Esophagus mucosa (tissue), 1 donor: ENCODE measurements around the gene HSPA14. TPM values are rescaled to one million over a fixed set of nuclear protein-coding genes. Genes with fewer than 3 reads are reported as not detected.
"Not testable (repeated sequence)": the region's sequence is repeated elsewhere in the genome, so short reads cannot be mapped to it uniquely, and the experiment has no call there.

Experiments used
- ATAC-seq: fragments of 200-7000 bp; cut with Tn5 transposase; one replicate; pipeline ENCODE4 v1.9.1; 2020
- total RNA-seq: library from RNA; stranded (reverse); gene quantifications from one replicate; pipeline ENCODE4 v1.2.4, GENCODE V29; 2023
- donor health status: DM: yes; HTN: yes; CAD: no.

The HSPA14 gene
- total RNA-seq, 1 donor from 2014 or later = 10.7 TPM

DNA sequence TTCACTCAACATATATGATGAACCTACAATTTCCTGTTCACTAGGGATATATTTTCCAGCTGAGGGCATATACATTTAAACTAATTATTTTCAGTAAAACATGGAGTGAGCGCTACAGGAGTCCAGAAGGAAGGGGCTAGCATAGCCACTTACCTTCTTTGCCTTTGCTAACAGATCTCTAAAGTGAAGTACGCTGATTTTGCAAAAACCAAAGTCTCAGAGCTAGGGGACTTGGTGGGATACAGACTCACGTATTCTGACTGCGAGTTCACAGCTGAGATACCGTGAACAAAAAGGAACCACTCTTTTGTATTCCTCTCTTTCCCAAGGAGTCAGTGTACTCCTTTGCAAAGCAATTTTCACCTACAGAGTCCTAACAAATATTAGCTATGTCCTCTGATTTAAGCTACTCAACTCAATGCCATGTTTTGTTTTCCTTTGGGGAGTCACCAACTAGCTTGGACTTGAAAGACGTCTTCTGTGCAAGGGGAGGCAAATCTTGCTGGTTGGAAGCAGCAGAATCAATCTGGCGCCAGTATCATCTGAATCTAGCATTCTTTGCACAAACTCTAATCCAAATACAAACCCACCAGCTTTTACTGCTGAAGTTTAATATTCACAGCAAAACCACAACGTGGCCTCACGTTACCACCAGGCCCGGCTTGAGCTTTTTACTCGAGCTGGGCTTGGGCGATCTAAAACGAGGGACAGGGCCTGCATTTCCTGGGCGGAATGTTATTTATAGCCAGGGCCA is 926 bp upstream of the HSPA14 start:
- no peak for ATAC-seq

DNA sequence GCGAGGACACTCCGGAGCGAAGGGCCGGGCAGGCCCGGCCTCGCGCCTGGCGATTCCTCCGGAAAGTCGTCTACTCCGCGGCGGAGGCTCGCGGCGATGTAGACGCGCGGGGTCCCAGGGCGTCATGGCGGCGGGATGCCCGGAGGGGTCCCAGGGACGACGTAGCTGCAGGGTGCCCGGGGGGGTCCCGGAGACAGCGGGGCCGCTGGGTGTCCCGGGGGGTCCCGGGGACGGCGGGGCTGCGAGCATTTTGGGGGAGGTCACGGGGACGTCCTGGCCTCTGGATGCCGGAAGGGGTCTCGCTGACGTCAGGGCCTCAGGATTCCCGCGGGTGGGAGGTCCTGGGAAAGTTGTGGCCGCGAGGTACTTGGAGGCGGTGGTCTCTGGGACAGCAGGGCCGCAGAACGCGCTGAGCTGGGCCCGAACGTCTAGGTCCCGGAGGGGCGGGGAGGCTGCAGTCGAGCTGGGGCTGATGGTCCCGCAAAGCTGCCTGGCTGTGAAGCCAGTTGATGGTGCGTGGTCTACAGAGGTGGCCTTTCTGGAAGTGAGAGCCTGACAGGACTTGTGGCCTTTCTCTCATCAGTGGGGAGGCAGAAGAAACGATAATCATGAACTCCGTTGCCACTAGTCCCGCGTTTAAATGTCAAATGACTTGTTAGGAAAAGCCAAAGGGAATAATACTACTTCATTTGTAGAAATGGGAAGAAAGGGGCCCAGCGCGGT is 637 bp downstream of the HSPA14 start:
- ATAC-seq = peak; percentile 17

DNA sequence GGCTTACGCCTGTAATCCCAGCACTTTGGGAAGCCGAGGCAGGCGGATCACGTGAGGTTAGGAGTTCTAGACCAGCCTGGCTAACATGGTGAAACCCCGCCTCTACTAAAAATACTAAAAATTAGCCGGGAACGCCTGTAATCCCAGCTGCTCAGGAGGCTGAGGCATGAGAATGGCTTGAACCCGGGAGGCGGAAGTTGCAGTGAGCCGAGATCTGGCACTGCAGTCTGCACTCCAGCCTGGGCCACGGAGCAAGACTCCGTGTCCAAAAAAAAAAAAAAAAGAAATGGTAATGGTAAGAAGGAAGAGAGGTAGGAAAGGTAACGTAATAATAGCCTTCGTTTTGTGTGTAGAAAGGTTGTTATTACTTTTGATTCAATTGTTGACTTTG is 1.2 kb downstream of the HSPA14 start:
- ATAC-seq = no peak

DNA sequence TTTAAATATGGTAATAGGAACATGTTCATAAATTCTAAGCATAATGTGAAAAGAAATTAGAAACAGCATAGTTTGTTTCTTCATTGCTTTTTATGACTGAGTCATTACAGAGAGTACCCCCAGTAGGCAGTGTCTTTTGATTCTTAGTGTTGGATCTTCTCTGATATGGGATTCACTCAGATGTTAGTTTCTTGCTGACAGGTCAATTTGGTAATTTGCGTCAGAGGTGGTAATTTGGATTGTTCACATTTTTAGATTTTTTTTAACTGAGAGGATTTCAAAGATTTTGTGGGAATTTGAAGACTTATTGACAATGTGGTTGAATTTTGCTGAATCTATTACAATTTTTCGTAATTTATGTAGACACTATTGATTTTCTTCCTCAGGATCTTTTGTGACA is 2.1 kb downstream of the HSPA14 start:
- no peak for ATAC-seq

DNA sequence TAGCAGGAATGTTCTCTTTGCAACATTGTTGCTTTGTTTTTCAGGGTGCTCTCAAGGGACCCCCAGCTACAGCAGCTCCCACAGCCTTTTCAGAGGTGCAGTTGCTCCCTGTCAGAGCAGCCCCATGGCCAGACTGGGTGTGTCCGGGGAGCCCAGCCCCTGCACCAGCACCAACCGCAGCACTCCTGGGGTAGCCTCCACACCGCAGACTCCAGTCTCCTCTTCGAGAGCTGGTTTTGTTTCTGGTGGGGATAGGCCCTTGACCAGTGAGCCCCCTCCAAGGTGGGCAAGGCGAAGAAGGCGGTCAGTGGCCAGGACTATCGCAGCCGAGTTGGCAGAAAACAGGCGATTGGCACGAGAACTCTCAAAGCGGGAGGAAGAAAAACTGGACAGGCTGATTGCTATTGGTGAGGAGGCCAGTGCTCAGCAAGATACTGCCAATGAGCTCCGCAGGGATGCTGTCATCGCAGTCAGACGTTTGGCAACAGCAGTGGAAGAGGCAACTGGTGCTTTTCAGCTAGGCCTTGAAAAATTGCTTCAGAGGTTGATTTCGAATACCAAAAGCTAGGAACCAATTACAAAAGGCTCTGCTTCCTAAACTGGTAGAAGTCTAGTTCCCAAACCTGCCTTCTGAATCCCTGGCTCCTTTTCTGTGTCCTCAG is 5.4 kb downstream of the HSPA14 start:
- ATAC-seq = no peak

DNA sequence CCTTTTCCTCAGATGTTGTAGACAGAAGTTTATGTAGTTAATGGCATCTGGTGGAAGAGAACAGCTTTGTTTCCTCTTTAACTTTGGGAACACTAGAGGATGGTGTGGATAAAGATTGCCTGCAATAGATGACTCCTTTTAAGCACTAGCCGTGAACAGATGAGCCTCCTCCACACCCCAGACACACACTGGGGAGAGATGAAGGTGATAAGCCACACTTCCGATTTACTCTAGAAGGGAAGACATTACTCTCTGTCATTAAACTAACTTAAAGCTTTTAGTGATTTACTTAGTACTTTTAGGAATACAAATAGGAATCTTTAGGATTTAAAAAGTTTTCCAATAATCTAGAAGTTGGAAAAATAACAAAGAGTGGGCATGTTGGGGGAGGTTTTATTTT is 6.8 kb downstream of the HSPA14 start:
- ATAC-seq = no peak

DNA sequence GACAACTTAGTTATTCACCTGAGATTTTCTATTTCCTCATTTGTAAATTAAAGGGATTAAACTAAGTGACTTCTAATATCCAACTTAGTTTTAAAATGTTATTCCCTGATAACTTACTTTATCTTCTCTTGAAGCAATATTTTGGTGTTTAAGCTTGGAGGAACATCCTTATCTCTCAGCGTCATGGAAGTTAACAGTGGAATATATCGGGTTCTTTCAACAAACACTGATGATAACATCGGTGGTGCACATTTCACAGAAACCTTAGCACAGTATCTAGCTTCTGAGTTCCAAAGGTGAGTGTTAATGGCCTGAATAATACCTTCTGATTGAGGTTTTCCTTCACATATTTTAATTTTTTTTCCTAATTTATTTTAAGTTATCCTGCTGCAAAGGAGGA is 14.1 kb downstream of the HSPA14 start:
- ATAC-seq = no peak

DNA sequence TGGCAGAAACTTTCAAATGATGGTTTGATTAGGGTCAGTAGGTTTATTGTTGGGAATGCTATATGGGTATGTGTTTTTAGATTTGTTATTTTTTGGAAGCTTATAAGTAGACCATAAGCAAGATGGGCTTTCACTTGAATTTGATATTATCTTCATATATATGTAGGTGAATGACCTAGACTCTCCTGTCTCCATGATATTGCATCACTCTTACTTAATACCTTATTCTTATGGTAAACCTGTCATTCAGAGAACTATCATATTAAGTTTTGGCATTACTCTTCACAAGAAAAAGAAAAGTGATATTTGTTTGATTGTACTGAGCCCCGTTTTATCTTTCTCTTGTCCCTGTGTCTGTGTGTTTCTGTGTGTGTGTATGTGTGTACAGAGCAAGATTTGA is 17.3 kb downstream of the HSPA14 start:
- no peak for ATAC-seq

DNA sequence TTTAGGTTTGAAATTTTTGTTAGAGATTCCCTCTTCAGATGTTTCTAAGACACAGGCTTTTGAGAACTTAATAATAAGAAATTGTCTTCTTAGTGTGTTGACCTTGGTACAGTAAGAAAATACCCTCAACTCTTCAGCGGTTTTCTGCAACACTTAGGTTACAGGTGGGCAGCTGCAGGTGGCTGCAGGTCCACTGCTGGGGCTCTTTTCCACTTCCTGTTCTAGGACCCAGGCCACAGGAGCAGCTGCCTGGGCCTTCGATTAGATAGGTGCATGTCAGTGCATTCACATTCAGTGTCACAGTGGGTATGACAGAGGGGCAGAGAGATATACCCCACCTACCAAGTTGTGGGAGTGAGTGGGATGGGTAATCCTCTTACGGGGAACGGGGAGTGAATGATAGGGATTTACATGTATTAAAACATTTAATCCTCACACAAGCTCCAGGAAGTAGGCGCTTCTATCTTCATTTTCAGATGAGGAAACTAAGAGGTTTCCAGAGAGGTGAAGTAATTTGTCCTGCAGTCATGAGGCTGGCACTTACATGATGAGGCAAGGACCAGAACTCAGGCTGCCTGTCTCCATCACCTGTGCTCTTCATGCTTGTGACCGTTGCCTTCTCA is 20.3 kb downstream of the HSPA14 start:
- ATAC-seq = peak; percentile 18

DNA sequence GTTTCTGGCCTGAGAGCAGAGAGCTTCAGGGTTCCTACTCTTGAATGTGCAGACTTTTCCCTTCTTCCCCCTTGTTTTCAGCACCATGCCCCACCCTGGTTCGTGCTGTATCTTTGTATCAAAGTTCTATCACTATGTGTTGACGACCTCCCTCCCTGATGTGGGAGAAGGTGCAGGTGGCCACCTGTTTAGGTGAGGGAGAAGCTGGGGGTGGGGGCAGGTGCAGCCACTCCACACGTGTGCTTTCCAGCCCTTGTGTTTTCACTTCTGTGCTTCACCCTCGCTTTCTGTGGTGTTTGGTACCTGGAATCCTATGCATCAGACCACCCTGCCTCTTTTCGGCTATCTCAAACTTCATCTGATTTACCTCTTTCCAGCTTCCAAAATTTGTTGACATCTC is 20.9 kb downstream of the HSPA14 start:
- no peak for ATAC-seq

DNA sequence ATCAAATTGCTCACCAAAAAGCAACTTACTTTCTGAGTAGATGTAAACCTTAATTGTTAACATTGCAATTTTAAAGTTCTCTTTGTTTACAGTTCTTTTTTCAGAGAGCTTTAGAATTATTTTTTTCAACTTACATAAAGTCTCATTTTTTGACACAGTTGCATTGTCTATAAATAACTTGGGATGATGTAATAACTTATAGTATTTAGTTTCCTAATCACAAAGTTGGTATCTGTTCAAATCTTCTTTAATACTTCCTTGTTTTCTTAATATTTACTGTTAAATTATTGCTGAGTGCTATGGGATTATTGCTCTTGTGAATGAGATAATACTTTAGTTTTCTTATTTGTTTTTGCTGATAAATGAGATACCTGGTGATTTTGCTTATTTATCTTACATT is 21.7 kb downstream of the HSPA14 start:
- no peak for ATAC-seq

DNA sequence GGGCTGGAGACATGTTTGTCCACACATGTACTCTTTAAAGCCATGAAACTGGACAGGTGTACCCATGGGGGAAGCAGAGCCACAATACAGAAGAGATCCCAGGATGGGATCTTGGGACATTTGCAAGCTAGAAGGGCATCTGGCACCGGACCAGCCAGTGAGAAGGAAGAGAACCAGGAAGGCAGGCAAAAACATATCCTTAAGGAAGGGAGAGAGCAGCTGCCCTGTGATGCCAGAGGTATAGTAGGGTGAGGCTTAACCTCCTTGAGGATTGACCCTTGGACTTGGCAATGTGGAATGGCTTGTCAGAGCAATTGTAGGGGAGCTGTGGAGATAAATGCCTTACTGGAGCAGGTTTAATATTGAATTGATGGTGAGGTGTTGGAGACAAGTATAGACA is 22.7 kb downstream of the HSPA14 start:
- ATAC-seq = no peak

DNA sequence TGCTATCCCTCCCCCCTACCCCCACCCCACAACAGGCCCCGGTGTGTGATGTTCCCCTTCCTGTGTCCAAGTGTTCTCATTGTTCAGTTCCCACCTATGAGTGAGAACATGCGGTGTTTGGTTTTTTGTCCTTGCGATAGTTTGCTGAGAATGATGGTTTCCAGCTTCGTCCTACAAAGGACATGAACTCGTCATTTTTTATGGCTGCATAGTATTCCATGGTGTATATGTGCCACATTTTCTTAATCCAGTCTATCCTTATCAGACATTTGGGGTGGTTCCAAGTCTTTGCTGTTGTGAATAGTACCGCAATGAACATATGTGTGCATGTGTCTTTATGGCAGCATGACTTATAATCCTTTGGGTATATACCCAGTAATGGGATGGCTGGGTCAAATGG is 26.4 kb downstream of the HSPA14 start:
- not testable (repeated sequence) for ATAC-seq

DNA sequence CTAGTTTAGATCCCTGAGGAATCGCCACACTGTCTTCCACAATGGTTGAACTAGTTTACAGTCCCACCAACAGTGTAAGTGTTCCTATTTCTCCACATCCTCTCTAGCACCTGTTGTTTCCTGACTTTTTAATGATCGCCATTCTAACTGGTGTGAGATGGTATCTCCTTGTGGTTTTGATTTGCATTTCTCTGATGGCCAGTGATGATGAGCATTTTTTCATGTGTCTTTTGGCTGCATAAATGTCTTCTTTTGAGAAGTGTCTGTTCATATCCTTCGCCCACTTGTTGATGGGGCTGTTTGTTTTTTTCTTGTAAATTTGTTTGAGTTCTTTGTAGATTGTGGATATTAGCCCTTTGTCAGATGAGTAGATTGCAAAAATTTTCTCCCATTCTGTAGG is 26.8 kb downstream of the HSPA14 start:
- not testable (repeated sequence) for ATAC-seq

DNA sequence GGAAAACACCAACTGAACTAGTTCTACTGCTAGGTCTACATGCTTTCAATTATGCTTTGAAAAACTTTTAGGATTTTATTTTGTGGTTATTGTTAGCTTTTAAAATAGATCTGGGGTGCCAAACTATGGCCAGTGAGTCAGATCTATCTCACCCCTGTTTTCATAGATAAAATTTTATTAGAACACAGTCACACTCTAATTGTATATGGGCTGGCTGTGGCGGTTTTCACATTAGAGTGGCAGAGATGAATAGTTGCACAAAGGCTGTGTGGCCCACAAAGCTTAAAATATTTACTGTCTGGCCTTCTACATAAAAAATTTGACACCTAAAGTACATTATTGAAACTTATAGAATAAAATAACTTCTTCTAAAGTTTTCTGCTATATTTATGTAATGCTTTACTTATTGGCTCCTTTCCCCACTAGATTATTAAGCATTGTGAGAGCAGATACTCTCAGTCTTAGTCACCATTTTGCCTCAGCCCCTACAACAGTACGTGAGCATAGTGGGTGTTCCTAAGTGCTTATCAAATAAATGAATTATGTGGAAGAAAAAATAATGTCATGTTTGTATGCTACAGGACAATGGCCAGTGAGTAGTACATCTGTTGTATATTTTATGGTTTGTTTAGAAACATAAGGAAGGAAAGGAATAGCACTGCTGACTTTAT is 35.1 kb downstream of the HSPA14 start:
- no peak for ATAC-seq

DNA sequence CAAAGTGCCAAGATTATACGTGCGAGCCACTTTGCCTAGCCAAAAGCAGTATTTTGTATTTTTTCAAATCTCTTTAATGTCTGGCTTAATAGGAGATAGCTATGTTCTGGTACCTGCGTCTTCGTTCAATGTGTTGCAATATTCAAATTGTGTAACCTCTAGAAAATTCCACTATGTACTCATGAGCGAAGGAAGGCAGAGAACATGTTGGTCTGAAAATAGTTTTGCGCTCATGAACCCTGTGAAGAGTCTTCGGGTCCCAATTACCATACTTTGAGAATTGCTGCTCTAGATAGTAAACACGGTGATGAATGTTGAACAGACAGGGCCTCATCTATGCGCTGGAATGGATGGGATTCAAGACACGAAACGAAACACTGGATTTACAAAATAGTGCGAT is 37.8 kb downstream of the HSPA14 start:
- ATAC-seq = no peak

DNA sequence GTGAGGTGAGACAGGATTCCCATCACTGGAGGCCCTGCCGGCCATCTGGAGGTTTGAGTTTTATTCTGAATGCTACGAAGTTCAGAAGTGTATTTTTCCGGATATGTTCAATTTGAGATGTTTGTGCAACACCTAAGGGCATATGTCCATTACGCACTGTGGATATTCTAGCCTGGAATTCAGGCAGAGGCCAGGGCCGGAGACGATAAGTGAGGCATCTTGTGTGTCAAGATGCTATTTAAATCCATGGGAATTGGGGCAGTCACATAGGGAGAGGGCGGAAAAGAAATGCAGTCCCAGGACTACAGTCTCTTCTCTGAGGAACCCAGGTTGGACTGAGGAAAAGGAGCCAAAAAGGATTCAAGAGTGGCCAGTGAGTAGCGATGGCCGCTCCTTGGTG is 38.7 kb downstream of the HSPA14 start:
- no peak for ATAC-seq

DNA sequence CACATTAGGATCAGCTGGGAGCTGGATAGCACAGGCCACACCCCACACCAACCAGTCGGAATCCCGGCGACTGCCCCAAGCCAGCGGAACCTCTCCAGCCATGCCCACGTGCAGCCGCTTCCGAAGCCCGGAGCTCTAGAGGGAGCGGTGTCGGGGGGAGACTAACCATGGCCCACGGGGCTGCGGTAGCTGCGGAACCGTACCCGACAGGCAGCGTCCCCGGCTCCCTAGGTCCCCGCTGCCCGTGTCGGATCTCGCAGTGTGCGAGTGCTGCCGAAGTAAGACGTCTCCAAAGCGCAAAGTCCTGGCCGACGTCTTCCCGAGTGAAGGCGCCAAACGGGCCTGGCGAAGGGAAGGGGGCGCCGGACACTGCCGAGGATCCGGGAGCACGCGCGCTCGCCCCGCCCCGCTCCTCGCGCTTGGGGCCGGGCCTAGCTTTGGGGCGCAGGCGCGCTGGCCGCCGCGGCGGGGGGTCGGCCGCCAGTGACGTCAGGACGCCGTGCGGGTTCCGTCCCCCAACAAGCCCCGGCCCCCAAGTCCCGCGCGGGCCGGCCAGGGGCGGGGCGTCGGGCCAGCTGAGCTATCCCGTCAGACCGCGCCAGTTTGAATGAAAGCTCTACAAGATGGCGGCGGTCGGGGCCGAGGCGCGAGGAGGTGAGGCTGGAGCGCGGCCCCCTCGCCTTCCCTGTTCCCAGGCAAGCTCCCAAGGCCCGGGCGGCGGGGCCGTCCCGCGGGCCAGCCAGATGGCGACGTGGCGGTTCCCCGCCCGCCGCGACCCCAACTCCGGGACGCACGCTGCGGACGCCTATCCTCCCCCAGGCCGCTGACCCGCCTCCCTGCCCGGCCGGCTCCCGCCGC is 40.4 kb downstream of the HSPA14 start, which contains the start of gene SUV39H2:
Gene SUV39H2, plus strand, starts transcription at position 601 of the 858 bp plus-strand sequence. Its CDS starts 23 bp downstream, at position 624.
- peak; percentile 99 for ATAC-seq

DNA sequence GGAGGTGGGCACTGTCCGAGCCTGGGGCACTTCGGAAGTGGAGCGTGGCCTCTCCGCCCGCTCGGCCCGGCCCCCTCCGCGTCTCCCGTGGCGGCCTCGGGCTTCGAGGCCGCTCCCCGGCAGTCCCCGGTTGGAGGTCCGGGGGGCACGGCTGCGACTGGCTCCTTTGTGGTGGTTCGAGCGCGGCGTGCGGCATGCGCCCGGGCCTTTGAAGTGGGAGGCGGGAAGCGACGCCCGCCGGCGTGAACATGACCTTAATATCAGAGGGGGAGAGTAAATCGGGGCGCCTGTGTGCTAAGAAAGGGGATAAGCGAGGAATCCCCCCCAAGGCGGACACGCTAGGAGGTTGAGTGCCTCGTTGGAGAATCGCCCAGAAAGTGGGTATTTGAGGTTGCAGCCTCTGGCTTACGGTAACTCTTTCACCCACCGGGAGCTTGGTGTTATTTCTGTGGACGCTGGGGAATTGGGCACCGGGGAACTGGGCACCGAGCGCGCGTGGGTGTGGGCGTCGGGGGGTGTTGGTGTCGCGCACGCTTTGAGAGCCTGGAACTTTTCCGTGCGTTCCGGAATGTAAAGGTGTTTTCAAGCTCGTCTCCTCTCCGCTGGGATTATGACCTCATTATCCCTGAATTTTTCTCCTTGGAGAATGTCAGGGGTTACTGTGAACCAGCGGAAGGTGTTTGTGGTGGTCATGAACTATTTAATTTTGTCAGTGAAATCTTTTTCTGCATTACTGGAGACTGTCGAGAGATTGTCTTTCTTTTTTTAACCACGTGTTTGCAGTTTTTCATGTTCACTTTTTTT is 41.2 kb downstream of the HSPA14 start:
- ATAC-seq = peak; percentile 15

DNA sequence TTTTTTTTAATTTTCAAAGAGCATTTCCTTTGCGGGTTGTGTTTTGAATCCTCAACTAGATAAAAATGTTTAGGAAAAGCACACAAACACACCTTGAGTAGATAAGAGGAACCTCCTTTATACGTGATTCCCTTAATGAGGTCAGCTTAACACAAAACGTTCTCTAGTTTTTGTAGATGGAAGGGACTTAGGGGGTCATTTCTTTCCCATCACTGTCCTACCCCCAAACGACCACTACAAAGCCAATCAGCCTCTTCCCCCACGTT is 41.8 kb downstream of the HSPA14 start:
- ATAC-seq = no peak

DNA sequence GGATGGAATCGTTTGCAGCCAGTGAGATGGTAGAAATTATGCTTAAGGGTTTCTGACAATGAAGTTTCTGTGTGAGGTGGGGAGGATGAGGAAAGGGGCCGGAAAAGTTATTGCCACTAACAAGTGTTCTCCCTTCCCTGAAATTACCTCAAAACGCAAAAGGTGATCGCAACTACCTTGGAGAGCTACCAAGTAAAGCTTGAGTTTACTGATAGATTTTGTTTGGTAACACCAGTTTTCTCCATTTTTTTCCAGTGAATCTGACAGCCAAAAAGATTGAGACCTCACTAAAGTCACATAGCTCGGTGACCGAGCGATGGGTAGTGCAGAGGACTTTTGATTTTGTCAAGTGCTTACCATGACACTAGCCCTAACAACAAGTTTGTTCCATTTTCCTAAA is 42.1 kb downstream of the HSPA14 start:
- no peak for ATAC-seq
